HG02852 (cell line): Measurements from ENCODE around the gene PDCD7.
"Not testable (repeated sequence)": the region's sequence is repeated elsewhere in the genome, so short reads cannot be mapped to it uniquely, and the experiment has no call there.

Experiments
- ATAC-seq: cut with Tn5 transposase; IDR thresholded peaks from one replicate; pipeline ENCODE4 v1.9.1; 2021; ENCODE audit warnings: mild to moderate bottlenecking, moderate library complexity; ENCODE audit not compliant: unreplicated experiment

PDCD7 gene

DNA sequence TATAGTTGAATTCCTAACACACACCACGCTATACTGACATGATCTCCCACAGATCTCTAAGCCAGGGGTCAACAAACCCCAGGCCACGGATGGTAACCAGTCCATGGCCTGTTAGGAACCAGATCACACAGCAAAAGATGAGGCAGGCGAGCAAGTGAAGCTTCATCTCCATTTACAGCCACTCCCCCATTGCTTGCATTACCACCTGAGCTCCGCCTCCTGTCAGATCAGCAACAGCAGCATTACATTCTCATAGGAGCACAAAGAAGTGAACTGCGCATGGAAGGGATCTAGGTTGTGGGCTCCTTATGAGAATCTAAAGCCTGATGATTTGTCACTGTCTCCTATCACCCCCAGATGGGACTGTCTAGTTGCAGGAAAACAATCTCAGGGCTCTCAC is 2.7 kb downstream of the PDCD7 start:
- no peak for ATAC-seq

DNA sequence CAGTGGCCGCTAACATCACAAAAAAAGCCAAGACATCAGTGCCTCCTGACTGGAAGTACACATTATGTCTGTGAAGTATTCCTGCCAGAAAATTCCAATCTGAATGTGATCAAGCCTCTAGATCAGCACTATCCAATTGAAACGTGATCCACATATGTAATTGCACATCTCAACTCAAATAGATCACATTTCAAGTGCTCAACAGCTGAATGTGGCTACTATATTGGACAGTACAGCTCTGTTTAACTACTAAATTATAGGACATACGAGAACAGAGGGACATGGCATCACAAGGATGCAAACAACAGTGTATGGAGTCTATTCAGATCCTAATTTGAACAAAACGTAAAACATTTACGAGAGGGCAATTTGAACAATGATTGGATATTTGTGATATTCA is 18.1 kb downstream of the PDCD7 start:
- ATAC-seq, result no peak

DNA sequence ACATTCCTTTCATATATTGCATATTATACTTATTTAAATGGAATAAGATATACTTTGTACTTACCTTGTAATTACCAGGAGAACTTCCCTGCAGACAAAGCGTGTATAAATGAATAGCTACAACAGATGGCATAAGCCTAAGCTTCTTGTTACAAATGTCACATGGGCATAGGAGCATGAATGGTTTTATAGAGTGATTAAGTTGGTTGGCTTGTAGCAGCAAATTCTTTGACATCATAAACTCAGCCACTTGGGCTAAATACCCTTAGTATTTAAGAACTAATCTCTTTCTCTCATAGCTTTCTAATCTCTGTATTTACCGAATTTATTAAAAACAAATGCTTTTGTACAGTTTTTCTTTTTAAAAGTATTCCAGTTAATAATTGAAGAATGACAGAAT is 18.5 kb downstream of the PDCD7 start, which contains the start of gene UBAP1L:
TSS of gene UBAP1L (minus strand) at position 115 of the 400 bp plus-strand sequence. CDS start 8,985 bp downstream, outside the sequence.
- ATAC-seq, result no peak

DNA sequence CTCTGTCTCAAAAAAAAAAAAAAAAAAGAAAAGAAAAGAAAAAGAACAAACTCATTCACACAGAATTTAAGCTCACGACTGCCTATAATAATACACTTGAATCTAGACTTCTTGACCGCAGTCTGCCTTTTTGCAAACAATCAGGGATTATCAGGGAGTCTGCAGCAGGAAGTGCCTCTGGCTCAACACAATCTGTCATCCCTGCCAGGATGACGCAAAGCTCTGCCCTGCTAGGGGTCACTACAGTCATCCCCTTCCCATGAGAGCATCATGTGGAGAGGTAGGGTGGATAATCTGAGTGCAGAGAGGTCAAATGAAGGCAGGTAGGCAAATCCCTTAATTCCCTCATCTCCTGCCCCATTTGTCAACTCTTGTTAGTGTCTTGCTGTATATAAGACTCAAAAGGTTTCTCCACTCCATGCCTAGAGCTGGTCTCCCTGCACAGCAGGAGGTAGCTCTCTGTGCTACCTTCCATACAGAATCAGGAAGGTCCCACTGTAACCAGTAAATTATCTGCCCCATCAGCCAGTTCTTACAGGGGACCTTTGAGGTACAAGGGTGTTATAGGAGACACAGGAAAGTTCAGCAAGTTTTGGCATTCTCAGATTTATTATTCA is 22.8 kb downstream of the PDCD7 start:
- no peak for ATAC-seq

DNA sequence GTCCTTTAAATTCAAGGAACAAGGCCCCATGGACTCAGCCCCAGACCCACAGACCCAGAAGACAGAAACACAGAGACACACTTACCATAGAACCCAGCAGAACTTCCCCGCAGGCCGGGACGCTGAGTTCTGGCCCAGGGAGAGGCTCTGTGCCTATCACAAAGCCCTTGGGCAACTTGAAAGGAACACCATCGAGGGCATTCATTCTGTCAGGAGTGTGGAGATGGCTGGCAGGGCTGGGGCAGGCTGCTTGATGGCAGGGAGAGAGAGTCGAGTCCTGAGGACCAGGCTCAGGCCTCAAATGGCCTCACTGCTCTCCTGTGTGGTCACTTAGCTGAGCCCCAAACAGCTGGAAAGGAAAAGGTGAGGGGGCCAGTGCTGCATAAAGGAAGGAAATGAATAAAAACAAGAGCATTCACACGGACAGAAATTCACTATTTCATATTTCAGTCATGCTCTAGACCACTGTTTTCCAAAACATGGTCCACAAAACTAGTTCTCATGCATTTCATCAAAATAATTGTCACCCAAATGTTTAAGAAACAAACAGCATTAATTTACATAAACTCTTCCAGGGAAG is 27.5 kb downstream of the PDCD7 start:
- ATAC-seq, result no peak

DNA sequence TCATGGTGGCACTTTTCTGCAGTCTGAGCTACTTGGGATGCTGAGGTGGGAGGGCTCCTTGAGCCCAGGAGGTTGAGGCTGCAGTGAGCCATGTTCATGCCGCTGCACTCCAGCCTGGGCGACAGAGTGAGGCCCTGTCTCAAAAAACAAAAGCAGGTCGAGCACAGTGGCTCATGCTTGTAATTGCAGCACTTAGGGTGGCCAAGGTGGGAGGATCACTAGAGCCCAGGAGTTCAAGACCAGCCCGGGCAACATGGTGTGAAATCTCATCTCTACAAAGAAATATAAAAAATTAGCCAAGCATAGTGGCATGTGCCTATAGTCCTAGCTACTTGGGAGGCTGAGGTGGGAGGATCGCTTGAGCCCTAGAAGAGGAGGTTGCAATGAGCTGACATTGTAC is 28.6 kb downstream of the PDCD7 start:
- ATAC-seq, result no peak

DNA sequence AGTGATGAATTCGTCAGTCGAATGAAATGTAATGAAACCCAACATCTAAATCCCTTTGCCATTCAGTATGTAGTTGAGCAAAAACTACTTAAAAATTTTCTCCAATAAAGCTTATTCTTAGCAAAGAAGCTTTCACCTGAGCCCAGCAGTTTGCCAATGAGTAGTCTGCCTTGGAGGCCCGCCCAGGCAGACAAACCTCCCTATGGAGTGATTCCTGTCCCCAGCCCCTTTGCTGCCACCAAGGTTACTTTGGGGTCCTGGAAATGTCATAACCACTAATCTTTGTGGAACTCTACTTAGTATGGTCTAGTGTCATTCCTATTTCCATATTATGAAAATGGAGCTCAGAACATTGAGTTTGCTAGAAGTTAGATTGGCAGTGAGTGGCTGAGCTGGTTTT is 30.7 kb downstream of the PDCD7 start:
- ATAC-seq, result no peak

DNA sequence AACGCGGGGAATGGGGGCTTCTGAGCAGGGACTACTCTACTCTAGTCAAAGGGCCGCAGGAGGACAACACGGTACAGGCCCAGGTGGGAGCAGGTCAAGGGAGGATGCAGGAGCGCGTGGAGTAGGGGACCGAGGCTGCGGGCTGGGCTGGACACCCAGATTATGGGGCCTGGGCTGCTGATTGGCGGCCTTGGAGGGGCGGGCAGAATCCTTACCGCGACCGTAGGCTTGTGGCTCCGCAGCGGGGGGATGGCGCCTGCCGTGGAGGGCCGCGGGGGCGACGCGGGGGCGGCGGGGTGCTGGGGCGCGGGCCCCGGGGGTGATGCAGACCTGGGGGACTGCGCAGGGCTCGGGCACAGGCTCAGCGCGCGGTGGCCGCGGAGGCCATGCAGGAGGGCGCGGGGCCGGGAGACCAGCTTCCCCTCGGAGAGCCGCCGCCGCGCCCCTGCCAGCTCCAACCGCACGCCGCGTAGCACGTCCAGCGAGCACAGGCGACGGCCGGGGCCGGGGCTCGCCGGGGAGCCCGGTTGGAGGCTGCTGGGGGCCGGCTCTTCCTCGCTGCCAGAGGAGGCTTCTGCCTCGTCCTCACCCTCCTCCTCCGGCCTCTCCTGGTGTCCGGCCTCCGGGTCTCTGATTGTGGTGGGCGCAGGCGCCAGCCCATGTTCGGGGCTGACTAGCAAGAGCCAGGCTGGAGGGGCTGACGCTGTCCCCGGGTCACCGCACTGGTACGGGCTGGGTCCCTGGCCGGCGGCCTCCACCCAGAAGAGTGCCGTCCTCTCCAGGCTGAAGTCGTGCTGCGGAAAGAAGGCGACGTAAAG is 31.5 kb downstream of the PDCD7 start:
- no peak for ATAC-seq

DNA sequence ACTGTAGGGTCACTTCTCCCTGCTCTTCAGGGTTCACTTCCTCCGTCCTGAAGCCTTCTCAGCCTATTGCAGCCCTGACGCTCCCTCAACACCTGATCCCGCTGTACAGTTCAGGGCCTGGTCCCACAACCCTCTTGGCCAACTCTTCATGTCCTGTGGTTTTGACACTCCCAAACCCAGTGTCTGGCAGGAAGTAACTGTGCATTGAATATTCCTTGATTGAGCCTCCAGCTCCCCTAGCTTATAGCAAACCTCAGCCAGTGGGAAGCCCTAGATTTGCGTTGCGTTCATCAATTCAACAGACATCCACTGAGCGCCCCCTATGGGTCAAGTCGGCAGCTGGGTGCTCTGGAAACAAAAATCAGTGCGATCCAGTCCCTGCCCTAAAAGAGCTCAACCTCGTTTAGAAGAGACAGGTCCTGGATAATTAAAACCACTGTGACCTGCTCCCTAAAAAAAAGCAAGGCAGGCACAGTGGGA is 32.2 kb downstream of the PDCD7 start:
- ATAC-seq, result no peak

DNA sequence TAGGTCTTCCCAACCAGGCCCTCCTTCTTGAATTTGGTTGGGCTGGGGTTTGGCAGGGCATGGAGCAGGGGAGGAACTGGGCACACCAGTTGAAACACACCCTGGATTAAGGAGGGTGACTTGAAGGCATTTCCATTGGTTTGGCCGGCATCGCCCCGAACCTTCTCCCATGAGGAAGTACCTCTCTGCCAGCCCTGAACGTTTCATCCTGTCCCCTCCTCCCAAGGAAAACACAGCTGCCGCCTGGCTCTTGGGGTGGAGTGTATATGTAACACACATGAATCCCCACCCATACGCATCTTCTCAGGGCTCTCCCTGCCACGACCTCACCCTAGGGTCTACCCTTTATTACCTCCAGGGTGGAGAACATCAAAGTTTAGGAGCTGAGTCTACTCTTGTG is 33.2 kb downstream of the PDCD7 start:
- ATAC-seq, result no peak

DNA sequence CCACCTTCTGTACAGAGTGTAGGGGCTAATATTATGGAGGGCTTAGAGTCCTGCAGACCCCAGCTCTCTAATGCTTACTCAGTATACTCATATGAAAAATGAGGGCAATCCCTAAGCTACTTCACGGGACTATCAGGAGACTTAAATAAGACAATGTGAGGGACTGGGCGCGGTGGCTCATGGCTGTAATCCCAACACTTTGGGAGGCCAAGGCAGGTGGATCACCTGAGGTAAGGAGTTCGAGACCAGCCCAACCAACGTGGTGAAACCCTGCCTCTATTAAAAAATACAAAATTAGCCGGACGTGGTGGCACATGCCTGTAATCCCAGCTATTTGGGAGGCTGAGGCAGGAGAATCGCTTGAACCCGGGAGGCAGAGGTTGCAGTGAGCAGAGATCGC is 33.8 kb downstream of the PDCD7 start:
- ATAC-seq, result not testable (repeated sequence)

DNA sequence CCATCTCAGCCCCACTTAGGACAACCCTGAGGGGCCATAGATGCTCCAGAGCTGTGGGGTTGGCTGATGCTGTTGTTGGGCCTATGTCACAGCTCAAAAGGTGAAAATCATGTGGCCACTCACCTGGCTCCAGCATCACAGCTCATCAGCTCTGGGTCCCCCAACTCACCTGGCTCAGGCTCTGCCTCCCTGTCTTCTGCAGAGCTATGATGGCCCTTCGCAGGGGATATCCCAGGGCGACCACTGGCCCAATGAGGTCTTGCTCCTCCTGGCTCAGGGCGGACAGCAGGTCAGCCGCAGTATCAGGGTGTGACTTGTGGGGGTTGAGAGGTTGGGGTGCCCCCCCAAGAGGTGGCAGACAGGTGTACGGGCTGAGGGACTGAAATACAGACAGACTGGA is 34.3 kb downstream of the PDCD7 start:
- no peak for ATAC-seq

DNA sequence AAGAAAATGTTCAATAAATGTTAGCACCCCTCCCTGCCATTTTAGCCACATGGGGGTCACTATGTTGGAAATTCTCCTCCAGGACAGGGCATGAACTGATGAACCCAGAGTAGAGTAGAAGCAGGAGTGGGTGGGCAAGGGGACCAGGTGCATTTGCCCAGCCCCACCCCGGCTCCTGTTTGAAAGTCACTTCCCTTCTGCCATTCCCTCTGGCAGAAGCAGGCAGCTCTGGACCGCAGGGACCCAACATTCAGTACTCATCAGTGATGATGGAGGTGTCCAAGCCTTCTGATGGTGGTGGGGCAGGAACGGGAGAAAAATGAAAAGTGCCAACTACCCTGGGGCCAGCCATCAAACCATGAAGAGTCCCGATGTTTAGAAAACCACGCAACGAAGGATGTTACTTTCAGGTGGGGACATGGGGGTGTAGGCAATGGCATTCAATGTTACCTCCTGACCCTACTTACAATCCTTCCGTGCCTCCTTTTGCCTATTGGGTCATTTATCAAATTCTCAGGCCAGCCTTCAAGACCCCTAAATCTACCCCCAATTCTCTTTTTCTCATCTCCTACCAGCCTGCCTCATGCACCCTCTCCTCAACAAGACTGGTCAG is 35.9 kb downstream of the PDCD7 start:
- no peak for ATAC-seq

DNA sequence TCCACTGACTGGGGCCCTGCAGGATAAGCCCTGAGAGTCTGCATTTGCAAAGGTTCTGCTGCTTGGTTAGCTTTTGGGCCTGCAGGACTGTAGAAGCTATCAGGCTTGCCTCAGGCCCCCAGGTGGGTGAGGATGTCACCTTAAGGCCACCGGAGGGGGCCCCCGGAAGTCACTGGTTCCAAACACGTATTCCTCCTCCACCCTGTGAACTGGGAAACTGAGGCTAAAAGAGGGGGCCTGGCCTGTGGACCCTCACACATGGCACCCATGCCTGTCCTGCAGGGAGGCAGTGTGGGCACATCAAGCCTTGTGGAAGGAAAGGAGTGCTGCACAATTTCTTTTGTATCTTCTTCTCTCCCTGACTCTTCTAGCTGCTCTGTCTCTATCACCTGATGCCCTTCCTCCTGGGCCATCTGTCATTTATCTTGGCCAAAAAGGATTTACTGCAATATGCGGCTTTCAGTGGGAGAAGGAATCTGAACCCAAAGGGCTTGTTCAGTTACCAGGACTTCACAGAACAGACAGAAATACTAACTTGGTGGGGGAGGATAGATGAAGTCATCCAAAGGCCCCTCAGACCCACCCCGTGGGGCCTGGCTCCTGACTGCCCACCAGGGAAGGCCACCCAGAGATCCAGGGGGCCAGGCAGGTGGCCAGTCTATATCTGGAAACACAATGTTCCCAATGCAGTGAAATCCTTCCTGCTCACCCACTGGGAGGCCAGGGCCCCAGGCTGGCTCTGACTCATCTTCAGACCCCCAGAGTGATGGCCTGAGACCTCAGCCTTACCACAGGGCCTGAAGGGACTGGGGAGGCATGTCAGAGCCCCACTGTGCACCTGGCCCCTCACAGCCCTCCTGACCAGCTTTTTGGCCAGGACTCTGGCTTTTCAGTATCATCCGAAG is 36.9 kb downstream of the PDCD7 start:
- no peak for ATAC-seq

DNA sequence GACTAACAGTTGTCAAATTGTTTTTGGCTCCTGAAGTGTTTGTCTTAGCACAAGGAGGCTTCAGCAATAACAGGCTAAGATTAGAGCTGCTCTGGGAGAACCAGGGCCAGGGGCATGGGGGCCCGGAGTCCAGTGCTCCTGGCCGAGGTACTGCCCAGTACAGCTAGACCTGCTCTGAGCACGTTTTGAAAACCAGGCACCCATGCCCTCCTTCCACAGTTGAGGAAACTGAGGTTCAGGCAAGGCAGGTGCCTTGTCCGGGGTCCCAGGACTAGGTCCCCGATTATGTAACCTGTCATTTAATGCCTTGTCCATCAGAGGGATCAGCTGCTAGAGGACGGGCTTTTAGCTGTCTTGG is 37.9 kb downstream of the PDCD7 start:
- no peak for ATAC-seq

DNA sequence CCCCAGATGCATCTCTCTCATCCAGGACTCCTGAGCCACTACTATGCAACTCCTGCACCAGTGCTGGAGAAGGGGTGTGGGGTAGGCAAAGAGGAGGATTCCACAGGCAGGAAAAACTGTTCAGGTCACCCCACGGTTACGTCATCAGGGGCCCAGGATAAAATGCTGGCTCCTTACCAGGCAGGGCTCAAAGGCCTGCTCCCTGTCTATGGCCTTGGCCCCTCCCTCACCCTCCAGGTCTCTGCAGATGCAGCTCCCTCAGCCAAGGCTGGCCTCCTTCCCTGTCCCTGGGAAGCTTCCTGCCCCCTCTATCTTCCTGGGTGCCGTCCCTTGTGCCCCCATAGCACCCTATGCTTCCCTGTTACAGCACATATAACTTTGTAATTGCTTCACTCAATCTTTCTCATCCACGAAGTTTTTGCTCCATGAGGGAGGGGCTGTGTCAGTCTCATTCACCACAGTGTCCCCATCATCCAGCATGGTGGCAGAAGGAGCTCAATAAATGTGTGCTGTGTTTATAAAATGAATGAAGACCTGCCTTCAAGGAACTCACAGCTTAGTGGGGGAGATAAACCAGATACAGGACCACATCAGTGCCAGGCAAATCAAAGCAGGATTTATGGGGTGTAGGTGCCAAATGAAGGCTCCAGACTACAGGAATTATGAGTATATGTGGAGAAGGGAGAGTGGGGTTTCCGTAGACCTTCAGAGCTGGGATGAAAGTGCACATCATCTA is 38.4 kb downstream of the PDCD7 start:
- ATAC-seq, result no peak

DNA sequence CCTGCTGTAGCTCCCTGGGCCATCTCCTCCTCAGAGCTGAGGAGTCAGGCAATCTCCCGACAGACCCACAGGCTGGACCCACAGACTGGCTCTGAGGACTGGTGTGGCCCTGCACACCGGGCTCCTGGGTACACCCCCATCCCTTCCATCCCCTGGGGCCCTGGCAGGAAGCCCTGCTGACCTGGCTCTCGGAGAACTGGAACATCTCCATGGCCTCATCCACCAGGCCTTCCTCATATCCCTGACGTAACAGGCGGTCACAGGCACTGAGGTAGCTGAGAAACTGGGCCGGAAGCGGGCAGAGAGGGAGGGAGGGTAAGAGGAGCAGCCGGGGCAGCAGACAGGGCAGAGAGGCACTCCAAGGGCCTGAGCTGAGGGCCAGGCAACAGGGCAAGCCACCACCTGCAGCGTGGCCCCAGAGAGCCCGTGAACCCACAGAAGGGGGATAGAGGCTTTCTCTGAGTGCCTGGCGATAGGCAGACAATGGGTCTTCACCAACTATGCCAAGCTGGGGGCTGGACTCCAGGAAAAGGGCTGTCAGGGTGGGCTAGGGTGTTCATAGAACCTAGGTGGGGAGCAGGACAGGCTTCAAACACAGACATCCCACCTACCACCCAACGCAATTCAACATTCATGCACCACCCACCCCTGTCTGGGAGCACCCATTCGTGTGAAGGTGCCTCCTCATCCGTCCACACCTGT is 39.2 kb downstream of the PDCD7 start:
- ATAC-seq, result no peak

DNA sequence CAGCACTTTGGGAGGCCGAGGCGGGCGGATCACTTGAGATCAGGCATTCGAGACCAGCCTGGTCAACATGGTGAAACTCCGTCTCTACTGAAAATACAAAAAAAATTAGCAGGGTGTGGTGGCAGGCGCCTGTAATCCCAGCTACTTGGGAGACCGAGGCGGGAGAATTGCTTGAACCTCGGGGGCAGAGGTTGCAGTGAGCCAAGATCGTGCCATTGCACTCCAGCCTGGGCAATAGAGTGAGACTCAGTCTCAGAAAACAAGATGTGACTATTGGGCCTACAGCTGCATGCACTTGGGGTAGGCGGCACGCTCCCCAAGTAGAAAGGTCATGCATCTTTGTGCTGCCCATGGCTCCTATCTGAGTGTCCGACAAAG is 39.8 kb downstream of the PDCD7 start:
- ATAC-seq, result not testable (repeated sequence)
